Measurements from ENCODE around the gene ALK.

The ALK gene

GRCh38 chr2:29269765-29270109 is 651.6 kb downstream of the ALK start:
- peaks cover 22% of the 10 kb centered on the region for H3K27me3 ChIP-seq (ENCODE audit: low read depth, low read length)
- H2AFZ ChIP-seq (ENCODE audit: low read depth, low read length) = no peak overlapping the region
- H3K79me2 ChIP-seq (ENCODE audit: low read length) = no peaks in the 10 kb centered on the region
- no peak overlapping the region for H3K9ac ChIP-seq (ENCODE audit: low read length)
- H3K4me2 ChIP-seq (ENCODE audit: low read length) = no peak overlapping the region
- H3K9me3 ChIP-seq (ENCODE audit: insufficient read depth, low read length) = no peaks in the 10 kb centered on the region
- TF ChIP-seq EZH2phosphoT487 (IDR thresholded peaks at IDR 0.05; ENCODE audit: low read depth) (no peak), CTCF (IDR thresholded peaks at IDR 0.05; ENCODE audit: low read depth, low read length) (no peak)
- H3K4me3 ChIP-seq (ENCODE audit: low read length) = no peak overlapping the region
- no peaks in the 10 kb centered on the region for H4K20me1 ChIP-seq (ENCODE audit: insufficient read depth, low read length)
- no peaks in the 10 kb centered on the region for H3K4me1 ChIP-seq (ENCODE audit: low read length)
- no peak overlapping the region for H3K27ac ChIP-seq (ENCODE audit: low read length)
- H3K36me3 ChIP-seq (replicated peaks; ENCODE audit: low read depth, low read length) = no peaks in the 10 kb centered on the region

DNA sequence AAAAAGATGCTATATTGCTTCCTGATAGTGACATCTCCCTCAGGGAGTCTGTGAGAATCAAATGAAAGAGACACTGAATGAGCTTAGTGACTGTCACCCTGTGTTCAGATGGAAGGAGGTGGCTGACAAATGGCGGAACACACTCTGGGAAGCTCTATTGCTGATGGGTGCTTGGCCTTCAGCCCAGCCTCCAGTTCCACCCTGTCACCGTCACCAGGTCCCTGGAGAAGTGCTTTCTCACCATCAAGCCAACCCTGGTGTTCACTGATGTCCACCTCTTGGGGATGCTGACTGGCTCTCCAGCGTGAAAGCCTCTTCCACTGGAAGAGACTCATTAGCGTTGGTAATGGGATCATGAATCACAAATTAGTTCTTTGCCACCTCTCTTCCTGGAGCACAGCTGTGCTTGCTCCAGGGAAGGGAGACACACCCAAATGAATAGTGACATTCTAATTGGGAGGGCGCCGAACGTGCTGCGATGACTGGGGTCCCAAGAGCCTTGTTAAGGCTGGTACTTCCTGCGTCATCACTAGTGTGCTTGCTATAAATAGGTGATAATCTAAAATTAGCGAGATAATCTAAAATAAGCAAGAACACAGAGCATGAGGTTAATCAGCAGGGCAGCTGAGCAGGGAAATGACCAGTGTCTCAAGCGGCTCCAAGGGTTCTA is 652.2 kb downstream of the ALK start:
- H3K9ac ChIP-seq (ENCODE audit: low read length) = no peak overlapping the region
- no peaks in the 10 kb centered on the region for H3K36me3 ChIP-seq (replicated peaks; ENCODE audit: low read depth, low read length)
- no peaks in the 10 kb centered on the region for H4K20me1 ChIP-seq (ENCODE audit: insufficient read depth, low read length)
- H3K4me2 ChIP-seq (ENCODE audit: low read length) = no peak overlapping the region
- H2AFZ ChIP-seq (ENCODE audit: low read depth, low read length) = no peak overlapping the region
- H3K27me3 ChIP-seq (ENCODE audit: low read depth, low read length) = peaks cover 22% of the 10 kb centered on the region
- H3K79me2 ChIP-seq (ENCODE audit: low read length) = no peaks in the 10 kb centered on the region
- TF ChIP-seq EZH2phosphoT487 (IDR thresholded peaks at IDR 0.05; ENCODE audit: low read depth) = no peak
- no peak for TF ChIP-seq CTCF (IDR thresholded peaks at IDR 0.05; ENCODE audit: low read depth, low read length)
- H3K4me3 ChIP-seq (ENCODE audit: low read length) = no peak overlapping the region
- no peaks in the 10 kb centered on the region for H3K9me3 ChIP-seq (ENCODE audit: insufficient read depth, low read length)
- H3K27ac ChIP-seq (ENCODE audit: low read length) = no peak overlapping the region
- H3K4me1 ChIP-seq (ENCODE audit: low read length) = no peaks in the 10 kb centered on the region

GRCh38 chr2:29267720-29268119 is 653.7 kb downstream of the ALK start:
- Histone ChIP-seq H3K4me1 (ENCODE audit: low read length) (no peaks in the 10 kb centered on the region), H3K27ac (ENCODE audit: low read length) (no peak overlapping the region), H2AFZ (ENCODE audit: low read depth, low read length) (no peak overlapping the region), H3K9me3 (ENCODE audit: insufficient read depth, low read length) (no peaks in the 10 kb centered on the region), H3K79me2 (ENCODE audit: low read length) (no peaks in the 10 kb centered on the region), H3K4me2 (ENCODE audit: low read length) (no peak overlapping the region), H3K27me3 (ENCODE audit: low read depth, low read length) (peaks cover 23% of the 10 kb centered on the region), H3K4me3 (ENCODE audit: low read length) (no peak overlapping the region), H4K20me1 (ENCODE audit: insufficient read depth, low read length) (no peaks in the 10 kb centered on the region), H3K9ac (ENCODE audit: low read length) (no peak overlapping the region), H3K36me3 (replicated peaks; ENCODE audit: low read depth, low read length) (no peaks in the 10 kb centered on the region)
- TF ChIP-seq EZH2phosphoT487 (IDR thresholded peaks at IDR 0.05; ENCODE audit: low read depth) (no peak), CTCF (IDR thresholded peaks at IDR 0.05; ENCODE audit: low read depth, low read length) (no peak)

DNA sequence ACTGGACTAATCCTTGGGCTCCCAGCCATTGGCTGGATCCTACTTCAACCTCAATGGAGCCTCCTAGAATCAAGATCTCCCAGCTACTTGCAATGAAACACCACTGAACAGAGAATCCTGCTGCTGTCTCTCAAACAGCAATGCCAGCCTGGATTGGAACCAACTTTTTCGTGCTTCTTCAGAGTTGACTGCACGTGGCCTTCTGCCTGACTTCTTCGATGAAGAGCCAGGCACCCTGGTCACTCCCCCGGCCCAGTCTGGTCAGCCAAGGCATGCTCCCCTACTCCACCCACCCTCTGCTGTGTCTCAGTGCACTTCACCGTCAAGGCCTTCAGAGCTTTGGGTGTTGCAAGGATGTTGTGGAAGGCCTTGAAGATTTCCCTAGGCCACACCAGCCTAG is 657.5 kb downstream of the ALK start:
- Histone ChIP-seq H3K4me1 (ENCODE audit: low read length) (no peaks in the 10 kb centered on the region), H3K9me3 (ENCODE audit: insufficient read depth, low read length) (no peaks in the 10 kb centered on the region), H3K4me3 (ENCODE audit: low read length) (no peak overlapping the region), H3K9ac (ENCODE audit: low read length) (no peak overlapping the region), H3K27ac (ENCODE audit: low read length) (no peak overlapping the region), H3K27me3 (ENCODE audit: low read depth, low read length) (peaks cover 36% of the 10 kb centered on the region), H2AFZ (ENCODE audit: low read depth, low read length) (no peak overlapping the region), H3K36me3 (replicated peaks; ENCODE audit: low read depth, low read length) (no peaks in the 10 kb centered on the region), H3K4me2 (ENCODE audit: low read length) (no peak overlapping the region), H4K20me1 (ENCODE audit: insufficient read depth, low read length) (no peaks in the 10 kb centered on the region), H3K79me2 (ENCODE audit: low read length) (no peaks in the 10 kb centered on the region)
- no peak for TF ChIP-seq CTCF (IDR thresholded peaks at IDR 0.05; ENCODE audit: low read depth, low read length)
- no peak for TF ChIP-seq EZH2phosphoT487 (IDR thresholded peaks at IDR 0.05; ENCODE audit: low read depth)
